Suppressor macrophage (primary cell): ENCODE measurements around the gene PPFIBP2.

Source experiments
- DNase-seq, 4 experiments: peaks; one replicate each; pipeline ENCODE4 v3.0.0-alpha.2; 2020 to 2022

PPFIBP2 gene

DNA sequence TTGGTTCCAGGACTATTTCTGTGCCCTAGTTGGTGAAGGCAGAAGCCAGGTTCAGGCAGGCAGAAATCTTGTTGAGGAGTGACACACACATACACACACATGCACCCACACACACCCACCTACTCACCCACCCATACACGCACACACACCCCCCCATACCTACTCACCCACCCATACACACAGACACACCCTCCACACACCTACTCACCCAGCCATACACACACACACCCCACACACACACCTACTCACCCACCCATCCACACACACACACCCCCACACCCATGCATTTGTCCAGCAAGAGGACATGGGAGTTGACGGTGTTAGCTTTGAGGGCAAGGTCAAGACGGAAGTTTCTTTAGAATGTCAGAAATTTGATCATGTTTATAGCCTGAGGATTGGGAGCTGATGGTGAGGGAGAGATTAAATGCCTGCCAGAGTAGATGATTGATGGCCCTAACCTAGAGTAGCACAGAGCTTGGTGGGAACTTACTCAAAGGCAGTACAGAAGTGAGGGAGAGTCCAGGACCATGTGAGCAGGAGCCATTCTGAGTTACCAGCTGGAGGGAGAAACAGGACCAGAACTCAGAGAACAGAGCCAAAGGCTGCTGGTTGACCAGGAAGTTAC is 90.6 kb downstream of the PPFIBP2 start:
- no peak for DNase-seq

DNA sequence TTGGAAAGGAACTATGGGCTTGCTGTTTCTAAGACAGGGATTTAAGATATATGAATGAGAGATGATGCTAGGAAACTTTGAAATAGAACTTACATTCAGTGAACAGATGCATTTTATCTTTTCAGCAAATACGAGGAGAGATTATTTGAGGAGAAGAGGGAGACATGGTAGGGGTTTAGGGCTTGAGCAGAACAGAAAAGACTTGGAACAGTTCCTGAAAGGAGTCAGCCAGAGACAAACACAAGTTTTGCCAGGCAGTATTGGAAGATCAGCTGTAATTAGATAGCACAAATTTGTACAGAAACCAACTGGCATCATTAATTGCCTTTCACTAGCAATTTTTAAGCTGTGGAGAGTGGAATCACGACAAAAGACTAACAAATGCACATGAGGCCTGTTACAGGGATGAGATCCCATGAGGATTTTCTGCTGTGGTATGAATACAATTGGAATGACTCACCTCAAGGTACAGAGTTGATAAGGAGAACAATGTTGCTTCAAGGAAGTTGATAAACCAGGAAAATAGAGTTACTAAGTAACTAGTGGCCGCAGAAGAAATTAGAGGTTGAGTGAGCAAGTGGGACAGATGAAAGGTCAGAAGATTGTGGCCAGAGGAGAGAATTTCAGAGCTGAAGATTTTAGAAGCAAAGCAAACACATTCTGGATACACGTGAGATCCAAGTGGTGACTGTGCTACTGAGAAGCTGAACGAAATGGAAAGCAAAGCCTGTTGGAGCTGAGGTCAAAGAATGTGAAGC is 91.6 kb downstream of the PPFIBP2 start:
- DNase-seq = no peak

DNA sequence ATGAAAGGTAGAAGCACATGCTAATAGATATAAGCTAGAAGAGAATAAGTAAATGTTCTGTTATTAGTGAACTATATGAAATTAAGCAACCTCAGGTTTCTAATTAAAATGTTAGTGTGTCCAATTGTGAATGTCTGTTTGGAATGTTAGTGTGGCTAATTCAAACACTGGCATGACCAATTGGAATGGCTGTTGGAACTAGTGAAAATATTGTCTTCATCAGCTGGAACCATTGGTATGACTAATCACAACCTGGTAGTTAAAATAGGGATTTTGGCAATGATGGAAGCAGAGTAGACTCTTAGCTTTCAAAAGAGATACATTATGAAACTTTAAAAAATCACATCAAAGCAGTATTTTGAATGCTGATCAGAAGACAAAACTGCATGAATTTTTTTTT is 92.7 kb downstream of the PPFIBP2 start:
- no peak for DNase-seq

DNA sequence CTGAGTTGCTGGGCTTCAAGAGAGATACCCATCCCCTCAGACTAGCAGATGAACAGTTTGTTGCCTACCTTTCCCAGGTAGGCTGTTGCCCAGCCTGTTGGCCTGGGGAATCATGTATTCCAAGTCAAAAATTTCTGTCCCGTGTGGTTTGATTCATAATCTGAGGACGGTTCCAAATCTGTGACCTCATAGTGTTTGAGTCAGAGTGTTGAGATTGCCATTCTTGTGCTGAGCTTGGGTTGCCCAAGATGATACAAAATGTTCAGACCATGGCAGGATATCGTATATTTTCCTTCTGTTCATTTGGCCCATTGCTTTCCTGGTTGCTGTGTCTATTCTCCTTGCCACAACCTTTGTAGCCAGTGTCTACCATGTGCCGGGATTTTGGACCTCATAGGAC is 95.2 kb downstream of the PPFIBP2 start:
- no peak for DNase-seq

DNA sequence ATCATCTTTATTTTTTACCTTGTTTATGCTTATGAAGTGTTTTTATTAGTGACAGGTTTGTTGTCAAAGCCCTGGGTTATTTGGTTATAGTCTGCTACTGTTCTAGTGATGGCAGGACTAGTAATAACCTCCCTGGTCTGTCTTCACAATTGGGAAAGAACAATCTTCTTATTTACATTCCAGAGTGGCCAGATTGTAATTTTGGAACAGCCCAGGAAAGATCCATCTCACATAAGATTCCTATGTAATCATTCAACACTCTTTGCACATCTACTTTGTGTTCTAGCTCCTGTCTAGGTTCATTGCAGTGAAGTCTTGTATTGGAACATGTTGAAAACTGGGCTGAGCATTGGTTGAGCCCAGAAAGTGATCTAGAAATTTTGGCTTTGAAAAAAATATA is 95.7 kb downstream of the PPFIBP2 start:
- no peak for DNase-seq

DNA sequence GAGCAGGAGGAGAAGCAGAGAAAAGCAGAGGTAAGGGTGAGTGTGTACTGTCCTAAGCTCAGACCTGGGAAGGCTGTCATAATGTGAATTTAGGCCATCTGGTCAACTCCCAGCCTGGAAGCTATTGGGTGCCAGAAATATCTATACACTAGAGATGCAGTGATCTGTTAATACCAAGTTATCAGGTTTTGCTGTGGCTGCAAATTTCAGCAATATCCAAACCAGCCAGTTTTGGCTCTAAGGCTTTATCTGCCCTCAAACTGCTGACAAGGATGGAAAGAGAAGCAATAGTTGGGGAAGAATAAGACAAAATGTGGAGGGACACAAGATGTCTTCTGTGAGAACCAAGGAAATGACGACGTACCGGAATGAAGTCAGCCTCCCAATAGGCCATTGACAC is 96.6 kb downstream of the PPFIBP2 start:
- DNase-seq = no peak

DNA sequence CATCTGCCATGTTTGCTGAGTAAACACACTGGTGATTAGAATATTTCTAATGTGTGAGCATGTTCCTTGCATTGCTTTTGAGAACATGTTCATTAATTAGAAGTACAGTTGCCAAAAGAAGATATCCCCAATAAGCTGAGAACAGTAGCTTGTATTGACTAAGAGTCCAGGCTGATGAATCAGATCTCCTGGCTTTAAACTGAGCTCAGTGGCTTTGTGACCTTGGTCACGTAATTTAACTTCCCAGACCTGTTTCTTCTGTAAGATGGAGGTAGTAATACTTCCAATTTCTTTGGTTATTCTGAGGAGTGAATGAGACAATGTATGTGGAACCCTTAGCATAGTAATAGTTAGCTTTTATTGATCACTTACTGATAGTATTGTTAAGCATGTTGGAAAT is 97.6 kb downstream of the PPFIBP2 start:
- no peak for DNase-seq

DNA sequence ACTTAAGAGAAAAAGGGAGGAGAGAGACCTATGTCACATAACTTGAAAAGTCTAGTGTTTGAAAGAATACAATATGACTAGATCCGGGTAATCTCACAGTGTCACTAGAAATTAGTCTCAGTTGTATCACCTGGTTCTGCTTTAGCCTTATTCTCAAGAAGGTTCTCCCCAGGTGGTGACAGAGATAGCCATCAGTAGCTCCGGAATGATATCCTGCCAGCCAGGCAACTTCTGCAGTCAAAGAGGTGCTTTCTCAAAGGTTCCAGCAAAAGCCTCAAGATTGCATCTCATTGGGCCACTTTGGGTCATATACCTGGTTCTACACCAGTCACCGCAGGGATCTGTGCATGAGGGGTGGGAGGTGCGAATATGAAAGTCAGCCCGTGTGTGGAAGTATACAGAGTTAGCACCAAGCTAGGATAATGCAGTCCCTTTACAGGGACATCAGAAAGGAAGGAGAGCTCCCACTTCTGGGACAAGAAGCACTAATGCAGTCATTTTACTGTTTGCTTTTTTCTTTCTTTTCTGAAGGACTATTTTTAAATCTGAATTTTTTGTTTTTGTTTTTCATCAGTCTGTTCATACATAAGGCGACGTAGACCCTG is 98.4 kb downstream of the PPFIBP2 start:
- DNase-seq = no peak

DNA sequence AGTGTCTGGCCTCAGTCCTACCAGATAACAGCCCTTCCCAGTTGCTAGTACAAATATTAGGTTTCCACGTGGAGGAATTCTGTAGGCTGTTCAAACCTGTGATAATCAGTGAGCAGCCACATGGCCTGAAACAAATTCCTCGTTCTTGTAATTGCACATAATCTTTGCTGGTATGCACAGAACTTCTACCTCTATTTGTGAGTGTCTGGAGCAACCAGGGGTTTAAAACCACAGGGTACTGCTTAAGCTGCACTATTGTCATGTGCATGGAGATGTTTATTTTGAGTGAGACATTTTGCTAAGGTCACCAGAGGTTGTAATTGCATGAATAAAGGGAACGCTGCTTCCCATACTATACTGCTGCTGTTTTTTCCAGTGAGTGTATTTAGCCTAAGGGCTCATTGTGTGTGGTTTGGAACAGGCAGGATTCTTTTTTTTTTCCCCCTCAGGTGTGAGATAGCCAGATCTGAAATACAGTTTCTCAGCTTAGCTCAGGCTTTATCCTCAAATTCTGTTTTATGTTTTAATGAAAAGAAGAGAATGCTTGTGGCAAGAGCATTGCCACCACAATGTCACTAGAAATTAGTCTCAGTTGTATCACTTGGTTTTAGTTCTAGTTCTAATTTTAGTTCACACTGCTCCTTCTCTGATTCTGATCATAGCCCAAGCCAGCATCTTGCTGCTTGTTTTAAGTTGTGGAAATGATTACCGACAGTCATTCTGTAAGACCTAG is 99.0 kb downstream of the PPFIBP2 start:
- no peak for DNase-seq

DNA sequence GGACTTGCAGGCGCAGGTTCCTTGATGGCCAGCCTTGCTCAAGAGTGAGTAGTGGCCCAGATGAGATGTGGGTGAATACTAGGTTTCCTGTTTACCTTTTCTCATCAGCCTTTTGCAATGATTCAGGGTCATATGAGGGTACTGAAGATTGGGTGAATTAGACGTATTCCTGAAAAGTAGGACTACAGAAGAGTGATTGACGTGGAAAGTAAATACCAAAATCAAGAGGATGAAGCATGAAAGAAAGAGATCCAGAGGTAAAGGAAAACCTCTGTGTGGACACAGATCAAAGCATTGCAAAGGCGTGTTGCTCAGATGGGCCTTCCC is 99.6 kb downstream of the PPFIBP2 start:
- DNase-seq = no peak

DNA sequence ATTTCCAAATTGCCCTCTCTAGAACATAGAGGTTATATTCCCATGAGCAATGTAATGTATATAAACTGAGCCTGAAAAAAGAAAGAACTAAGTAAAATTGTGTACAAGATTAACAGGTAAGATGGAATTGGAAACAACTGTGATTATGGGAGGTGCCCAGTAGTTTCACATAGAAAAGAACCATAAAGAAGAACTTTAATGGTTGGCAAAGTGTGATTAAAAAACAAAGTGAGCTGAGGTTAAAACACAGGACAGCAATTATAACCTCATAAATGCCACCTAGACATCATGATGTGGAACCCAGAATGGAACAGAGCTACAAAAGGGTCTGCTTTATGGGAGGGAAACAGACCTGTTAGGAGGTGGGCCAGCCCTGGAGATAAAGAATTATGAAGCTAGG is 100.9 kb downstream of the PPFIBP2 start:
- no peak for DNase-seq

DNA sequence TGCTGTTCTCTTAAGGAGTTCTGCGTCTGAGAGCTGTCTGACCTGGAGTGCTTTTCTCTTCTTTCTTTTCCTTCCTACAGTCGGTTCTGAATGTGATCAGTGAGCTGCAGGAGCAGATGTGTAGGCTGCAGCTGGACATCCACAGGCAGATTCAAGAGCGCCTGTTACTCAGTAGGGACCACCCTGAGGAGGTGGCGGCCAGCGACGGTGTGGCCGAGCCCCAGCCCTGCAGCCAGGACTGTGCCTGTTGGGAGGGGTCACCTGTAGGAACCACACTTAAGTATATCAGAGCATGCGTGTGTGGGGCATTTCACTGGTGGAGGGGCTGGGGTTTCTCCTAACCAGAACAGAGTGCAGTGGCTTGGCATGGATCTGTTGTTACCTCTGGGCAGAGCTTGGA is 103.2 kb downstream of the PPFIBP2 start:
- DNase-seq = no peak

DNA sequence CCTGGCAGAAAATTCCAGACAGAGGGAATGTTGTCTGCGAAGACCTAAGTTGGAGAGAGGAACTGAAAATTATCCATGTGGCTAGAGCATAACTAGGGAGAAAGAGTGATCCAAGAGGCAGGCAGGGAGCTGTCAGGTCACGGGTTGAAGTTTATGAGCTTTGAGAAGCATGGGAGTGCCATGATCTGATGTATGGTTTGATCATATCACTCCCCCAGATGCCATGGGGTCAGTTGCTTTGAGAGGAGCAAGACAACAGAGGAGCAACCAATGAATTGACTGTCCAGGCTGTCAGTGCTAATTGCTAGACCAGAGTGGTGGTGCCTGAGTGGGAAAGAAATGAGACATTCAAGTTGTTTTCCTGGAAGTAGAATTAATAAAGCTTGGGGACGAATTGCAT is 105.5 kb downstream of the PPFIBP2 start:
- DNase-seq = no peak

DNA sequence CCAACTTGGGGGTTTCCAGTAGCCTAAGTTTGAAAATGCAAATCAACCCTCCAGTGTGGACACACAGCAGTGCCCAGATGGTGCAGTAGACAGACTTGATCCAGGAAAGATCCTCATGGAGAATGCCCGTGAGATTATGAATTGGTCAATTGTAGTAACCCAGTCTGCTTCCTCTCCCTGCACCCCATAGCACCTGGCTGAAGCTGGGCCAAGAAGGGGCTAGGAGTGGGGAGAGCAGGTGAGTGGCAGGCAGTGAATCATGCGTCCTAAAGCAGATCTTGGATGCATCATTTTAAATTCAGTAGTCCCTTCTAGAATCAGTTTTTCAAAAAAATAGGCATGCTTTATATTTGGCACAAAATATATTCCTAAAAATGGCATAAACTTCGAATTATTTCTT is 107.3 kb downstream of the PPFIBP2 start:
- DNase-seq = no peak

DNA sequence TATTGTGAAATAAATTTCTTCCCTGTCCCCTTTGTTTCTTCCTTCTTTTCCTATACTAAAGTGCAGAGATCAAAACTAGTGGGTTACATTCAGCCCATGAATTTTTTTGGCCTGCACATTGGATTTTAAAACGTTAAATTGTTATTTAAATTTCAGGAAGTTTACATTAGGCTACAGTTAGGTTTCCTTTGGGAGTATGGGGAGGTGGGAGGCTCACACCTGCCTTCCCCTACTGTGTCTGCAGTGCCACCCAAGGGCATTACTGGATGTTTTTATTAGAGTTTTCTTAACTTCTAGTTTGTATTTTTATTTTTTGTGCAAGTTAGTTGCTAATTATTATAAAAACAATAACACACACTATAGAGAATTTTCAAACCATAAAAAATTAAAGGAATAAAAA is 107.8 kb downstream of the PPFIBP2 start:
- no peak for DNase-seq

DNA sequence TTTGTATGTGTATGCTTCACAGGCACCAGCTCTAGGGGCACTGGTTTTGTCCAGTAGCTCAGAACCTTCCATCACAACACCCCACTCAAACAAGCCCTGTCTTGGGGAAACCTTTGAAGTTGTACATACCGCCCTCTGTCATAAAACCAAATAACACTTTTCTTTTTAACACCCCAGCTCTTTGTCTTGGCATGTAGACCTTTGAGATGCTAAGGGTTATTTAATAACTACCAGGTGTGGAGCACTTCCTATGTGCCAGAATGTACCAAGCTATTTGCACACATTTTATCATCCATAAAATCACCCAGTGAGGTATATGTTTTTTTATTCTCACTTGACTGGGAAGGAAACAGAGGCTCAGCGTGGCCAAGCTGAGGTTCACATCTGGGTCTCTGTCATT is 108.9 kb downstream of the PPFIBP2 start:
- no peak for DNase-seq

DNA sequence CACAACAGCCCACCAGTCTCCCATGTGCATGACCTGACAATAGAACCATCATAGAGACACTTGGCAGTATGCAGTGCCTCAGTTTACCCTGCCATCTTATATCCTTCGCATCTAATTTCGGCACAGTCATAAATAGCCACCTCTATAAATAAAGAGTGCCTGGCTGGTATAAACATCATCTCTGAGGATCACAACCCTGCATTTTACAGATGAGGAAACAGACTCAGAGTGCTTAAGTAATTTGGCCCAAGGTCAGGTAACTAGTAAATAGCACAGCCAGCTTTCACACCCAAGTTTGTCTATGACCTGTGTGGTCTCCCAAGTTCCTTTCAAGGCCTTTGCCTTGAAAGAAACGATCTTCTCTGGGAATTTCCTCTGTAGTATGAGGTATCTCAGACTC is 114.9 kb downstream of the PPFIBP2 start:
- no peak for DNase-seq

DNA sequence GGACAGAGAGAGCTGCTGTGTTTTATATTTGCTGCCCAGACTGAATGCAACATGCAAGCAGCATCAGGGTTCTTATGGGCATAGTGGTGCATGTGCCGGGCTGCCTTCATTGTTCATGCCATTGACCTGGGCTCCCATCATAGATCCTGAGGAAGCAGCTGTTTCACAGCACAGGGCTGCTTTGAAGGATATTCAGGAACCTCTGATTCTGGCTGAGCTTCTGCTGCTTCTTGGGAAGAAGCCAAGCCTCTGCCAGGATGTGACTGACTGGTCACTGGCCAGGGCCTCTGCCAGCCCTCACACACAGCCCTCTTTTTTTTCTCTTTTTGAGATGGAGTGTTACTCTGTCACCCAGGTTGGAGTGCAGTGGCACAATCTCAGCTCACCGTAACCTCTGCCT is 116.2 kb downstream of the PPFIBP2 start:
- no peak for DNase-seq

DNA sequence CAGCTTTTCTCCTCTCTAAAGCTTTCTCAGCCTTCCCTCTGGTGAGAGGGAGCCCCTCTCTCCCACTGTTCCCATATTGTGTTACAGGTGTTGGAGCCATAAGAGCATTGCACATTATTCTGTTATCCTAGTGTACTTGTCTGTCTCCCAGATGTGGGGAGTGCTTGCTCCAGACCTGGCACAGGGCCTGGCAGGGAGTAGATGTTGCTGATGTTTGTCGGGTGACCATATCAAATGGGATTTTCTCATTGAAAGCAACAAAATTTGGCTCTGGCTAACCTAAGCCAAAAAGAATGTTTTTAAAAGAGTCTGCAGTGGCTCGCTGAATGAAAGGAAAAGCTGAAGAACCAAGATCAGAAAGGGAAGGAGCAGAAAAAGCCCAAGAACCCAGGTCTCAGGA is 118.4 kb downstream of the PPFIBP2 start:
- DNase-seq = no peak

DNA sequence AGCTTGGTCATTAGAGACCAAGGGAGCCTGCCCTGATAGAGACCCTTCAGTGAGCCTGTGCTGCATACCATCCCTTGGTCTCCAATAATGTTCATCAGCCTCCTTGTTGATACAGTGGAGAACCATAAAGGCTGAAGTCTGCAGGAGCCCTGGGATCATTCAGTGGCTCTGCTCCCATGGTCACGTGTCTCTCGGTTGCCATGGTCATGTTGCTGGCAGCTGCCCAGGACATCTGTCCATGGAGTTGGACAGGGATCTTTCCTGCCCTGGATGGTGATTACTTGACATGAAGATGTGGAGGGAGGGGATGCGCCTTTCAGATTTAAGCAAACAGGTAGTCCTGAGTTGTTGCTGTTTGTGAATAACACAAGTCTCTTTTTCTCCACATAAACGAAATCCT is 121.3 kb downstream of the PPFIBP2 start:
- no peak for DNase-seq

DNA sequence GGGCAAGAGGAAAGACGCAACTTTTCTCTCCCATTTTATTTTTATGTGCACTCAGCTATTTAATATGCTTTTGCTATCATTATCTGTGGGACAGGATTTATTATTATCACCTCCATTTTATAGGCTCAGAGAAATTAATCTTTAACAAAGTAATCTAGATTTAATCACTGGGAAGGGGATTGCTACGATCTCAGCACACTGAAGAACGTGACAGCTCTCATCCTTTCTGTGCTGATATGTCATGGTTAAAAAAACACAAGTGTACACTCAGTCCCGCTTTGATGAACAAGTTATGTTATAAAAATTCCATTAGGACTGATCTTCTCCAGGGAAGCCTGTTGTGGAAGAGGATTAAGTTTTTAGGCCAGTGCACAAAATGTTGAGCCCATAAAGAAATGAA is 121.9 kb downstream of the PPFIBP2 start:
- DNase-seq = no peak

DNA sequence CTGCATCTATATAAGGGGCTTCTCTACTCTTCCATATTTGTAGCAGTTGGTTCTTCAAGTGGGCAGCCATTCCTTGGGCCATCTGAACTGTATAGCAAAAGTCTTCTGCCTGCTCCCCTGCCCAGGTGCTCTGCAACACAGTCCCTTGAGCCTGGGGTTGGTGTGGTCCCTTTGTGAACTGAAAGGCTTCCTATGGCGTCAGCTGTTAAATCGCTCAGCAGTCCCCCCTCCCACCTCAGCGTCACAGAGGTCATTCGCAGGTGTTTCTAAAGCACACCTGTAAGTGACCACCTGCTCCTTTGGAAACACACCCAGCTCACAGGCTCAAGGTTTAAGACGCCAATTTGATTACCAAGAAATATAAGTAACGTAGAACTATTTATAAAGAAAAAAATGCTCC is 122.6 kb downstream of the PPFIBP2 start:
- no peak for DNase-seq

DNA sequence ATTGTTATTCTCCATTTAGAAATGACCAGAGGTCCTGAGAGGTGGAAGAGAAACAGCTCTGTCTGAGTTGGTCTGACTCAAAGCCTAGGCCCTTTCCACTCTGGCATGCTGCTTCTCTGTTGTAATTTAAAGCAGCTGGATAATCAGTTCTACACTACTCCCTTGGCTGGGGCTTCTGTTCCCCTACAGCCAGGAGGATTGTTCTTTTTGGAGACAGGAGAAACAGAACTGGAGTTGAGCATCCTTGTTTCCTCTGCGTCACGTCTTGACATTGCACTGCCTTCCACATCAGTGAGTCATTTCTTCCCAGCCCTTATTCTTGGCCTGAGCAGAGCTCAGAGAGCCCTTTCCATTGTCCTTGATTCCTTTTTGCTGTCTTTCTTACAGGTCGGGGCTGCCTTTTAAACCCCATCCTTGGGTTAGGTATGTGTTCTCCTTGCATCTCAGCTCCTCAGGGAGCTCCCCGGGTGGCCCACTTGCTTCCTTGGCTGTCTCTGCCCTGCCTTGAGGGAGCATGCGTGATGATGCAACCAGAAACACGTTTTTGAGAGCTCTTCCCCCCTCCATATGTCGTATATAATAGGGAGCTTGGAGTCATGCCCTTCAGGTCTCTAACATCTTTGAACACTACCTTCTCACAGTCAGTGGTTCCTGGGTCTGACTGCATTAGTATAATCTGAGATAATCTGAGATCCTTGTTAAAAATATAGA is 123.8 kb downstream of the PPFIBP2 start:
- no peak for DNase-seq
